Lower leg skin (tissue), 3 donors: ENCODE results near the gene RASA3.

Experiments
- POLR2A ChIP-seq, 2 donors: fragments of 450-650 bp; IDR thresholded peaks; one replicate each; pipeline ENCODE4 v1.6.1; 2016 to 2017; ENCODE audit warnings: antibody characterized with exemption in 2 of 2, mild to moderate bottlenecking in 1 of 2, moderate library complexity in 1 of 2
- TF ChIP-seq, protein P1 (sequence below), 3 donors: fragments of 450-650 bp; IDR thresholded peaks; one replicate each; pipeline ENCODE4 v1.5.1; 2016; ENCODE audit warnings: antibody characterized with exemption in 3 of 3, mild to moderate bottlenecking in 3 of 3, moderate library complexity in 2 of 3

DNA sequence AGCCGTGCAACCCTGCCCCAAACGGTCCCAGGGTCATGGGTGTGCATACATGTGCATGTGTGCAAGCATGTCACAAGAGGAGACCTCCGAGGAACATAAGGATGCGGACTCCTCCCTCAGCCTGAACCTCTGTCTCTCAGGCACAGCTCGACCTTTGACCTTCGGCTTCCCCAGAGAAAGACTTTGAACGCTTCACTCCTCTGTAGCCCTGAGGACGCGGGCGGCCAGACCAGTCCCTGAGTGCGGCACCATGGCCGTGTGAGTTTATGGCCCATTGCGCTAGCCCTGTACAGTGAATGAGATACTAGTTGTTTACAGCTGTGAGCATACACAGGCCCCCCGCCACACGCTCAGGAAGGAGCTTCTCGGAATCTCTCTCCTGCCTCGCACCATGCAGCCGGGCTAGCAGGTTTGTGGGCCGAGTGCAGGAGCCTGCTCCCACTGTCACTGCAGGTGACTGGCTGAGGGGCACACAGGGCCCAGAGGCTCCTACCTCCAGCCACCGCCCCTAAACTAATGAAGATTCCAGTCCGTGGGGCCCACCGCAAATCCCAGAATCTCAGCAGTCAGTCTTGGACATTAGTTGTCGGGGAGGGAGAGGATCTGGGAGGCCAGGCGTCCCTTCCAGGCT is 10.8 kb downstream of the RASA3 start:
- TF ChIP-seq, protein P1, sequence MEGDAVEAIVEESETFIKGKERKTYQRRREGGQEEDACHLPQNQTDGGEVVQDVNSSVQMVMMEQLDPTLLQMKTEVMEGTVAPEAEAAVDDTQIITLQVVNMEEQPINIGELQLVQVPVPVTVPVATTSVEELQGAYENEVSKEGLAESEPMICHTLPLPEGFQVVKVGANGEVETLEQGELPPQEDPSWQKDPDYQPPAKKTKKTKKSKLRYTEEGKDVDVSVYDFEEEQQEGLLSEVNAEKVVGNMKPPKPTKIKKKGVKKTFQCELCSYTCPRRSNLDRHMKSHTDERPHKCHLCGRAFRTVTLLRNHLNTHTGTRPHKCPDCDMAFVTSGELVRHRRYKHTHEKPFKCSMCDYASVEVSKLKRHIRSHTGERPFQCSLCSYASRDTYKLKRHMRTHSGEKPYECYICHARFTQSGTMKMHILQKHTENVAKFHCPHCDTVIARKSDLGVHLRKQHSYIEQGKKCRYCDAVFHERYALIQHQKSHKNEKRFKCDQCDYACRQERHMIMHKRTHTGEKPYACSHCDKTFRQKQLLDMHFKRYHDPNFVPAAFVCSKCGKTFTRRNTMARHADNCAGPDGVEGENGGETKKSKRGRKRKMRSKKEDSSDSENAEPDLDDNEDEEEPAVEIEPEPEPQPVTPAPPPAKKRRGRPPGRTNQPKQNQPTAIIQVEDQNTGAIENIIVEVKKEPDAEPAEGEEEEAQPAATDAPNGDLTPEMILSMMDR (IDR thresholded peaks at IDR 0.05): no peak
- no peak for TF ChIP-seq POLR2A (IDR thresholded peaks at IDR 0.05)
